Esophagus mucosa (tissue), 1 donor: Measurements from ENCODE around the gene ACOT9. TPM values are rescaled to one million over a fixed set of nuclear protein-coding genes. Genes with fewer than 3 reads are reported as not detected.
"Not testable (repeated sequence)": the region's sequence is repeated elsewhere in the genome, so short reads cannot be mapped to it uniquely, and the experiment has no call there.

Source experiments
- ATAC-seq: fragments of 200-7000 bp; cut with Tn5 transposase; one replicate; pipeline ENCODE4 v1.9.1; 2020
- total RNA-seq: library from RNA; stranded (reverse); gene quantifications from one replicate; pipeline ENCODE4 v1.2.4, GENCODE V29; 2023
- donor health status: DM: yes; HTN: yes; CAD: no.

ACOT9 gene
- total RNA-seq, 1 donor from 2014 or later, result 7.2 TPM

DNA sequence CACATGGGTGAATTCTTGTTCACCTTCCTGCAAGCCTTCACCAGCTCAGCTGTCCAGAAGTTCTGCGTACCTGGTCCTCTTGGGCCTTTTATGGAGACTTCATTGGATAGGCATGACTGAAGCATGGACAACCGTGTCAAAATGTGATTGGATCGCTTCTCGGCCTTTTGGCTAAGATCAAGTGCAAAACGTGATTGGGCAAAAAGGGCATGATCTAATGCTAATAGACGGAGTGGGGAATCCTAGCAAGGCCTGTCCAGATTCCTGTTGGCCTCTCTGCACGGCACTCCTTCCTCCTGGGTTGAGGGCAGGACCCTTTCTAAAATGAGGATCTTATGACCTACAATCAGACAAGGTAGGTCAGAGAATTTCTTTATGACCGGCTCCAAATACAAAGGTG, 50.9 kb downstream of the ACOT9 start:
- ATAC-seq, result no peak

DNA sequence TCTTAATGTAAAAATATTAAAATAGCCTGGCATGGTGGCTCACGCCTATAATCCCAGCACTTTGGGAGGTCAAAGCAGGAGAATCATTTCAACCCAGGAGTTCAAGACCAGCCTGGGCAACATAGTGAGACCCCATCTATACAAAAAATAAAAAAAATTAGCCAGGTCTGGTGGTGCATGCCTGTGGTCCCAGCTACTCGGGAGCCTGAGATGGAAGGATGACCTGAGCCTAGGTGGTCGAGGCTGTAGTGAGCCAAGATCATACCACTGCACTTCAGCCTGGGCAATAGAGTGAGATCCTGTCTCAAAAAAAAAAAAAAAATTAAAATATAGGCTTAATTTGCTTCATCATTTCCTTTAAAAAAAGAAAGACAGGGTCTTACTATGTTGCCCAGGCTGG, 66.6 kb downstream of the ACOT9 start:
- not testable (repeated sequence) for ATAC-seq

DNA sequence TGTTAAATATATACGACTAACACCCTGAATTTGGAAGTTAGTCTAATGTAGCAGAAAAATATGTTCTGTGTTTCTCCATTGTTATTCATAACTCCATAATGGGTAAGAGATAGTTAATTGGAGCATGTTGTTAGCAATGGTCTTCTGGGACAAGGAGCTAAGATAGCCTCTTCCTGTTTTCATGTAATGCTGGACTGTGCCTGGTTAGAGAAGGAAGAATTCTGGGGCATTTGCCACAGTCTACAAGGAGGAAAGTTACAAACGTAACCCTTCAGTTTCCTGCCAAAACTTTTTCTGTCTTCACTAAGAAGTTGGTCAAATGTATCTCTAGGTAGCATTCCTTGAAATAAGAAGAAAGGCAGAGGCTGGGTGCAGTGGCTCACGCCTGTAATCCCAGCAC, 70.0 kb downstream of the ACOT9 start:
- no peak for ATAC-seq

DNA sequence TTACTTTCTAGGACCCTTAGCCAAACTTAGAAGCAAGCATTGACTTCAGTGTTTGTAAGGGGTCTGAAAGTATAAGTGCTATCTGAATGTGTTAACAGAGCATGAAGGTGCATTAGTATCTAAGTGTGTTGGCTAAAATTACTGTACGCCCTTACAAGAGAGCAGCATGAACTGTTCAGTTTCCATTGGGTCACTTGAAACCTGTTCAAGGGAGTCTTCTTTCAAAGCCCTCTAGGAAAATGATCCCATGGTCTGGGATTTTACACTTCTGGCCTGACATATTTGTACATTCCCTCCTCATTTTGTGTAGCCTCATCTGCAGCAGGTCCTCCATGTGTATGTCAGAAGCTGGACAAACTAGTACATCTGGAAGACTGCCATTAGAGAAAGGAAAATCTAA, 72.5 kb downstream of the ACOT9 start:
- no peak for ATAC-seq

DNA sequence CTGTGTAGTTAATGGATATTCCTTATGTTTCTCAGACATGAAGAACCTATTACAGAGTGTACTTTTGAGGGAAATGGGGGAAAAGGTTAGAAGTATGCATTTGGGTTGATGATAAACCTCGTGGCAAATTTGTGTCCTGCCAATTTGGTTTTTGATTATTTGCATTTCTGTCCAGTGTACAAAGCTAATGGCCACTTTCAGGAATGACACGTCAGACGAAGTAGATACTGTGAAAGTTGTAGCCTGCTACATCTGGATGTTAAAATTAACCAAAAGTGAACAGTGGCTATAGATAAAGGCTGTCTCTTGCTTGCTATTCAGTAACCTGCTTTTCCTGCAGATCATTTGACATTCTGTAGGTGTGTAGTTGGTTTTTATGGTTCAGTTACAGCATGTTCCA, 74.7 kb downstream of the ACOT9 start:
- no peak for ATAC-seq

DNA sequence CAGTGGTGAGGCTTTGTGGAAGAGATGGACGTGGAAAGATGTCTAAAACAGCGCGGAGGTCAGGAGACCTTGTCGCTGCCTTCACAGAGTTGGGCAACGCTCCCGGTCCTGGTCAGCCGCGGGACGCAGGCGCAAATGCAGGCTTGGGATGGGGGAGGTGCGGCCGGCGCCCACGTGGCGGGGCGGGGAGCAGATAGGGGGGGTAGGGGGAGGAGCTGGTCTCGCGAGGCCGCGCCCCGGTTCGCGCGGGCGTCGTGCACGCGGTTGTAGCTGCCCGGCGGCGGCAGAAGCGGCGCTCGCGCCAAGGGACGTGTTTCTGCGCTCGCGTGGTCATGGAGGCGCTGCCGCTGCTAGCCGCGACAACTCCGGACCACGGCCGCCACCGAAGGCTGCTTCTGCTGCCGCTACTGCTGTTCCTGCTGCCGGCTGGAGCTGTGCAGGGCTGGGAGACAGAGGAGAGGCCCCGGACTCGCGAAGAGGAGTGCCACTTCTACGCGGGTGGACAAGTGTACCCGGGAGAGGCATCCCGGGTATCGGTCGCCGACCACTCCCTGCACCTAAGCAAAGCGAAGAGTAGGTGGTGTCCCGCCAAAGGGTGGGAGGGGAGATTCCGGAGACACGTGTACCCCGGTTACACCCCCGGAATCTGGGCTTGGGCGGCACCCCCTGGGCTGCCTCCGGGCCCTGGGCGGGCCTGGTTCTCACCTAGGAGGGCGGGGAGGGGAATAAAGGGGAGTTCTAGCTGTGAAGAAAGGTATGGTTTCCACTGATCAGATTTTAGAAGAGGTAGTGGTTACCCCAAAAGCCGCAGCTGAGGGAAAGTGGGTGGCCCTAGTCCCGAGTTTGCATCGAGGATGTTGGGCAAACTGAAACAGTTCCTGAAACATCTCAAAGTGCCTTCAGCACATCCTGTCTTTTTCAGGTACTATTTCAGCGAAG, 75.6 kb downstream of the ACOT9 start, which contains the start of gene PRDX4:
PRDX4 (plus strand) TSS at position 255 of the 939 bp plus-strand sequence; CDS start at position 333, 78 bp downstream.
- ATAC-seq, result peak; percentile 99

DNA sequence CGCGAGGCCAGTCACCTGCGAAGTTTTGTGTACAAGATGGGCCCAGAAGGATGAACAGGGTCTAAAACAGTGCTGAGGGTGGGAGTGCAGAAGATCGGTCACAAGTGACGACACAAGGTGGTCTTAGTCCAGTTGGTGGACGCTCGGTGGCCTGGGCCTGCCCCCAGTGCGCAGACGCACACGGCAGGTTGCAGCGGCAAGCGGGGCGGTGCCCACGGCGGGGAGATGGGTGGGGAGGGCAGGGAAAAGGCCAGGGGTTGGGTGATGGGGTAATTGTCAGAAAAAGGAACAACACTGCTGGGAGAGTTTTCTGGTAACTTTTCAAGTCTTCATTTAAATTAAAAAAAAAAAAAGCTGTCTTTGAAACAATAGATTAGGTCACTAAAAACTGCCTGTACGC, 76.8 kb downstream of the ACOT9 start:
- ATAC-seq, result no peak

DNA sequence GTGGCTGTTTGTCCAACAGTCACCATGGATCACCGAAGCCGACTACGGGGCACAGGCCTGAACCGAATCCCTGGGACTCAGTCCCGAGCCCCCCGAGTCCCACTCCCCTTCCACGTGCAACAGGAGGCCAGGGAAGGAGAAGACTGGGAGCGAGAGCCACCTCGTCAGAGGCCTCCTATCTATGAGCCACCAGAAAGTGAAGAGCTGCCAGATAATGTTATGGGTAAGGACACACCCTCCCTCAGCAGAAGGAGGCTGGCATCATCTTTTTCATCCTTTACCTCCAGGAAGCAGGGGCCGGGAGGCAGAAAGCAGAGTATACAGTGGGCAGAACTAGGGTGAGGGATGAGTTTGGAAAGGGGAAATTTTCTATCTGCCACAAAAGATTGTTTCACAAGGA, 78.6 kb downstream of the ACOT9 start:
- ATAC-seq, result no peak

DNA sequence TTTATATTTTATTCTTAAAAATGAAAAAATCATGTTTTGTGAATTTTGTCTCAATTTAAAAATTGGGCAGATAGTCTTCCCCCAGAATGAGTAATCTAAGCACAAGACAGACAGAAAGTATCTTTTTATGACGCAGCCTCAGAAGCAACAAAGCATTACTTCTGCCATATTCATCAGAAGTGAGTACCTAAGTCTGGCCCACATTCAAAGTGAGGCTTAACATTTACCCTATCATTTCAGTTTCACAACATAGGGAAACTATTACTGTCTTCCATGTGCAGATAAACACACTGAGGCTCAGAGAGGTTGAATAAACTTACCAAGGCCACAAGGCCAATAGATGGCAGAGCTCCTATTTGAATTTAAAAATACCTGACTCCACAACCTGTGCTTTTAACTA, 80.2 kb downstream of the ACOT9 start:
- ATAC-seq, result no peak

DNA sequence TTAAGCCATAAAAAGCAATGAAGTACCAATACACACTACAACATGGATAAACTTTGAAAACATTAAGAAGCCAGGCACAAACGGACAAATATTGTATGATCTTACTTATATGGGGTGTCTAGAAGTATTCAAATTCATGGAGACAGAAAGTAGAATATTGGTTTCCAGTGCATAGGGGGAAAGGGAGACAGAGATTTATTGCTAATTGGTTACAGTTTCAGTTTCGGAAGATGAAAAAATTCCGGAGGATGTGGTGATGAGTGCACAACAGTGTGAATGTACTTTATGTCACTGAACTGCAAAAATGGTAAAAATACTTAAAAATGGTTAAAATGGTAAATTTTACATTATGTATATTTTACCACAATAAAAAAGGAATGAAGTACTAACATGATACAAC, 80.9 kb downstream of the ACOT9 start:
- ATAC-seq, result no peak

DNA sequence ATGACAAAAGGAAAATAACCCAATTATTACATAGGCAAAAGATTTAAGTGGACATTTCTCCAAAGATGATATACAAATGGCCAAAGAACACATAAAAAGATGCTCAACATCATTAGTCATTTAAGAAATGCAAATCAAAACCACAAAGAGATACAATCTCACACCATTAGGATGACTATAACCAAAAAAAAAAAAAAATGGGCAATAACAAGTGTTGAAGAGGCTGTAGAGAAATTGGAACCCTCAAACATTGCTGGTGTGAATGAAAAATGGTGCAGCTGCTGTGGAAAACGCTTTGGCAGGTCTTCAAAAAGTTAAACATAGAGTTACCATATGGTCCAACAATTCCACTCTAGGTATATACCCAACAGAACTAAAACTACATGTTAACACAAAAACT, 81.4 kb downstream of the ACOT9 start:
- ATAC-seq, result no peak

DNA sequence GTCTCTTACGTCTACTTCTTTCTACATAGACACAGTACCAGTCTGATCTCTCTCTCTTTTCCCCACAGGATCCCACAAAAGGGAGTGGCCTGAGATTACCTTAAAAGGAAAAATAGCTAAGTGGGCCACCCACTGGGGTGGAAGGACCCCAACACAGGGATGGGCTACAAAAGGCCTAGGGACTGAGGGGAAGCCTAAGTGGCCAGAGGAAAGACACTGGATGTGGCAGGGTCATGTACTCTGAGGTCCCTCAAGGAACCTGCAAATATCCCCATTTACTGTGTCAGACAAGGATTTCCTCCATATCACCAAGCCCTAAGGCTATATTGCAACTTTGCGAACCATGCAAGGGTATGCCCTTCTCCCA, 82.3 kb downstream of the ACOT9 start:
- ATAC-seq, result no peak

DNA sequence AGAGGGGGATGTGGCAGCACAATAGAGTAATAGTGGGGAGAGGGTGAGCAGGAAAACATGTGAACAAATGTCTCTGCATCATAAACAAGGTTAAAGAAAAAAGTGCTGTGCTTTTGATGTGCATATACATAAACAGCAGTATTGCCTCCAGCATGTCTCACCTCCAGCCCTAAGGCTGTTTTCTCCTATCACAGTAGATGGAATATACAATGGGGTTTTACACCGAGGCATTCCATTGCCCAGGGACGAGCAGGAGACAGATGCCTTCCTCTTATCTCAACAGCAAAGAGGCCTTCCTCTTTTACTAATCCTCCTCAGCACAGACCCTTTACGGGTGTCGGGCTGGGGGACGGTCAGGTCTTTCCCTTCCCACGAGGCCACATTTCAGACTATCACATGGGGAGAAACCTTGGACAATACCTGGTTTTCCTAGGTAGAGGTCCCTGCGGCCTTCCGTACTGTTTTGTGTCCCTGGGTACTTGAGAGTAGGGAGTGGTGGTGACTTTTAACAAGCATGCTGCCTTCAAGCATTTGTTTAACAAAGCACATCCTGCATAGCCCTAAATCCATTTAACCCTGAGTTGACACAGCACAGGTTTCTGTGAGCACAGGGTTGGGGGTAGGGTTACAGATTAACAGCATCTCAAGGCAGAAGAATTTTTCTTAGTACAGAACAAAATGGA, 82.9 kb downstream of the ACOT9 start:
- not testable (repeated sequence) for ATAC-seq

DNA sequence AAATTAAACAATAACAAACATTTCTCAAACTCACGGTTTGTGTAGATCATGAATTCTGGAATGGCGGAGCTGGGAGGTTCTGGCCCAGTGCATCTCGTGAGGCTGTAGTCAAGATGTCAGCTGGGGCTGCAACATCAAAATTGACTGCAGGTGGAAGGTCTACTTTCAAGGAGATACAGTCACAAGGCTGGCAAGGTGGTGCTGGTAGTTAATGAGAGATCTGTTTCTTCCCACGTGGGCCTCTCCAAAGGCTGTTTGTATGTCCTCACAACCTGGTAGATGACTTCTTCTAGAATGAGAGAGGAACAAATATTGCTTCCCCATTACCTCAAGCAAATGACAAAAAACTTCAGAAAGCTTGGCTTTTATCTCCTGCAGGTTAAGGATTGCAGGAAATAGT, 83.7 kb downstream of the ACOT9 start:
- ATAC-seq, result no peak

DNA sequence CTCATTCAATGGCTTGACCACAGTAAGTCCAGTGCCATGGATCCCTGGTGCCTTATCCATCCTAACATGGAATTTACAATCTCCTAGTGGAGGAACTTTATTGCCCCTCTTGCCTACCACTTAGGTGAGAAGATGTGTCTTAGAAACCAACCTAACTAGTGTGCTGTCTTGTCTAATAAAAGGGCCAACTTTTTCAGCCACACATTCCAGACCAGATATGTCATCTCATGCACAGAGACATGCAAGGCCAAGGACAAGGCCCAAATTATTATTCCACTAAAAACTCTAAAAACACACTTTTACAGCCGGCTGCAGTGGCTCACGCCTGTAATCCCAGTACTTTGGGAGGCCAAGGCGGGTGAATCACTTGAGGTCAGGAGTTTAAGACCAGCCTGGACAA, 86.4 kb downstream of the ACOT9 start:
- ATAC-seq, result no peak

DNA sequence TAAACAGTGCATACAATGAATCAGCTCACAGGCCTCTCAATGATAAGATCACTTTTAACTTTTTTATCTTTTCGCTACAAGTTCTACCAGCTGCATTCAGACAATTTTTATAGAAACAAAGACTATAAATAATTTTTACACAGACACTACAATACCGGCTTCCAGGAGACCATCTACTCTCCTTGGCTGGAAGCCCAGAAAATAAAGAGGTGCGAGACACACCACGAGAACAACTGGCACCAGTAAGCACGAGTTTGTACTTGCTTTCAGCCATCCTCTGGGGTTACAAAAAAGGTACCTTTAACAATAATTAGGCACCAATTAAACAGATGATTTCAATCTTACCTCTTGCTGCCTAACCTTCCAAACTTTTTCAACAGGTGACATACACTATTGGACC, 87.0 kb downstream of the ACOT9 start:
- ATAC-seq, result no peak

Other genes starting within 250 kb of the ACOT9 start
- gene PRDX4, start 75.8 kb downstream of the ACOT9 start, total RNA-seq, result 56.9 TPM
- gene SAT1, start 39.9 kb upstream of the ACOT9 start, total RNA-seq, result 272 TPM
- gene APOO, start 164.7 kb upstream of the ACOT9 start, total RNA-seq, result 18.4 TPM
- gene CXorf58, start 164.7 kb upstream of the ACOT9 start, total RNA-seq, result not detected